Measurements from ENCODE around the gene TMC7.

GRCh38 chr16:18953547-18953946, 30.2 kb upstream of the TMC7 start:
- TF ChIP-seq YY1 (IDR thresholded peaks at IDR 0.05; ENCODE audit: low read depth, low read length) (no peak), POLR2AphosphoS5 (IDR thresholded peaks at IDR 0.05; ENCODE audit: low read depth, low read length) (no peak), CTCF (IDR thresholded peaks at IDR 0.05; ENCODE audit: control extremely low read depth in 1 of 3, insufficient read depth in 1 of 3, low read depth in 1 of 3, low read length in 3 of 3) (no peak)

Measured in H1 (cell line).